ENCODE data around the gene DLG4.

Gene DLG4

GRCh38 chr17:7219812-7220592 is at the start of gene DLG4, which contains the start of gene ACADVL:
DLG4 (minus strand) TSS chr17:7219836.
ACADVL (plus strand) TSS chr17:7219938; CDS start chr17:7219985, 47 bp downstream.
- peak within 1 kb of the TSS; percentile 20; the same call in 1 of the 2 replicates for H3K27ac ChIP-seq
- peak within 1 kb of the TSS; percentile 33 for H3K4me2 ChIP-seq
- no peak within 1 kb of the TSS for H3K4me3 ChIP-seq (IDR thresholded peaks at IDR 0.05; ENCODE audit: insufficient read depth, low read depth, low read length)
- TF ChIP-seq CTCF (conservative IDR thresholded peaks at IDR 0.05; ENCODE audit: low read depth, low read length) = no peak
- no peaks in the 10 kb centered on the region for H4K20me1 ChIP-seq (ENCODE audit: insufficient read depth)
- H3K27me3 ChIP-seq (ENCODE audit: insufficient read depth, low read depth) = no peaks in the 10 kb centered on the region
- no peaks in the 10 kb centered on the region for H3K4me1 ChIP-seq (ENCODE audit: low read depth, poor library complexity, severe bottlenecking)
- H3K9ac ChIP-seq = peak within 1 kb of the TSS; percentile 49; the same call in 1 of the 2 replicates
- H3K36me3 ChIP-seq (ENCODE audit: insufficient read depth) = no peaks in the 10 kb centered on the region
- H3K79me2 ChIP-seq (ENCODE audit: insufficient read depth, low read depth) = no peaks in the 10 kb centered on the region
- H2AFZ ChIP-seq (ENCODE audit: low read depth) = no peak within 1 kb of the TSS; the same call in 1 of the 2 replicates

GRCh38 chr17:7266784-7267183 is 47.1 kb upstream of the DLG4 start:
- Histone ChIP-seq H3K79me2 (ENCODE audit: insufficient read depth, low read depth) (no peaks in the 10 kb centered on the region), H3K27ac (no peak overlapping the region), H3K4me2 (no peak overlapping the region), H4K20me1 (ENCODE audit: insufficient read depth) (no peaks in the 10 kb centered on the region), H3K9ac (no peak overlapping the region), H3K36me3 (ENCODE audit: insufficient read depth) (no peaks in the 10 kb centered on the region), H3K27me3 (ENCODE audit: insufficient read depth, low read depth) (no peaks in the 10 kb centered on the region; the same call in 1 of the 2 replicates), H2AFZ (ENCODE audit: low read depth) (no peak overlapping the region), H3K4me3 (IDR thresholded peaks at IDR 0.05; ENCODE audit: insufficient read depth, low read depth, low read length) (no peak overlapping the region), H3K4me1 (ENCODE audit: low read depth, poor library complexity, severe bottlenecking) (no peaks in the 10 kb centered on the region)
- no peak for TF ChIP-seq CTCF (conservative IDR thresholded peaks at IDR 0.05; ENCODE audit: low read depth, low read length)

- Histone ChIP-seq H3K36me3 (ENCODE audit: insufficient read depth) (no peaks in the 10 kb centered on the region), H3K4me3 (IDR thresholded peaks at IDR 0.05; ENCODE audit: insufficient read depth, low read depth, low read length) (no peak overlapping the region), H3K27me3 (ENCODE audit: insufficient read depth, low read depth) (no peaks in the 10 kb centered on the region; the same call in 1 of the 2 replicates), H4K20me1 (ENCODE audit: insufficient read depth) (no peaks in the 10 kb centered on the region), H3K4me1 (ENCODE audit: low read depth, poor library complexity, severe bottlenecking) (no peaks in the 10 kb centered on the region), H3K27ac (no peak overlapping the region), H3K9ac (no peak overlapping the region), H3K4me2 (no peak overlapping the region), H2AFZ (ENCODE audit: low read depth) (no peak overlapping the region), H3K79me2 (ENCODE audit: insufficient read depth, low read depth) (no peaks in the 10 kb centered on the region)
- no peak for TF ChIP-seq CTCF (conservative IDR thresholded peaks at IDR 0.05; ENCODE audit: low read depth, low read length)
Observed at GRCh38 chr17:7263801-7264078, 44.1 kb upstream of the DLG4 start.

- TF ChIP-seq CTCF (conservative IDR thresholded peaks at IDR 0.05; ENCODE audit: low read depth, low read length) = no peak
- H2AFZ ChIP-seq (ENCODE audit: low read depth) = no peak overlapping the region
- no peaks in the 10 kb centered on the region for H3K36me3 ChIP-seq (ENCODE audit: insufficient read depth)
- H3K4me2 ChIP-seq = no peak overlapping the region
- no peak overlapping the region for H3K4me3 ChIP-seq (IDR thresholded peaks at IDR 0.05; ENCODE audit: insufficient read depth, low read depth, low read length)
- no peaks in the 10 kb centered on the region; the same call in 1 of the 2 replicates for H3K27me3 ChIP-seq (ENCODE audit: insufficient read depth, low read depth)
- no peak overlapping the region for H3K27ac ChIP-seq
- H3K4me1 ChIP-seq (ENCODE audit: low read depth, poor library complexity, severe bottlenecking) = no peaks in the 10 kb centered on the region
- H3K79me2 ChIP-seq (ENCODE audit: insufficient read depth, low read depth) = no peaks in the 10 kb centered on the region
- H3K9ac ChIP-seq = no peak overlapping the region
- no peaks in the 10 kb centered on the region for H4K20me1 ChIP-seq (ENCODE audit: insufficient read depth)
Observed at GRCh38 chr17:7262935-7263800, 43.5 kb upstream of the DLG4 start.
